GM19397 (cell line): ENCODE results near the gene LAPTM5.
"Not testable (repeated sequence)": the region's sequence is repeated elsewhere in the genome, so short reads cannot be mapped to it uniquely, and the experiment has no call there.

ENCODE experiments used
- ATAC-seq: cut with Tn5 transposase; IDR thresholded peaks from one replicate; pipeline ENCODE4 v1.9.1; 2021; ENCODE audit warnings: mild to moderate bottlenecking, moderate library complexity; ENCODE audit not compliant: unreplicated experiment

LAPTM5 gene

GRCh38 chr1:30773722-30774358 lies 16.3 kb upstream of the LAPTM5 start:
- ATAC-seq, result no peak

DNA sequence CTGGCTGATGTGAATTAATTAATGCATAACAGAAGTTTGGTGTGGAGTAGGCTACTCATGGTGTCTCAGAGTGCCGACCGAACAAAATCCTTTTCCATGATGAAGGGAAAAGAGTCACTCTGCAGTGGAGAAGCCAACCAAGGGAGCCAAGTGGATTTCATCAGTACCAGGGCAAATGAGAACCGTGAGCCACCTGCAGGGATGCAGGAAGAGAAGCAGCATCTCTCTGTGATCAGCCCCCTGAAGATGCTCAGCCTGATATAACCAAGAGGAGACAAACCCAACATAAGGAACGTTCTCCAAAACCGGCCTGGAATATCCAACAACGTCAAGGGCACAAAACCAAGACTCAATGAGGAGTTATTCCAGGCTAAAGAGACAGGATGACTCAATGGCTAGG lies 13.4 kb upstream of the LAPTM5 start:
- no peak for ATAC-seq

- ATAC-seq, result no peak
Observed at GRCh38 chr1:30770150-30770549, 12.6 kb upstream of the LAPTM5 start.

DNA sequence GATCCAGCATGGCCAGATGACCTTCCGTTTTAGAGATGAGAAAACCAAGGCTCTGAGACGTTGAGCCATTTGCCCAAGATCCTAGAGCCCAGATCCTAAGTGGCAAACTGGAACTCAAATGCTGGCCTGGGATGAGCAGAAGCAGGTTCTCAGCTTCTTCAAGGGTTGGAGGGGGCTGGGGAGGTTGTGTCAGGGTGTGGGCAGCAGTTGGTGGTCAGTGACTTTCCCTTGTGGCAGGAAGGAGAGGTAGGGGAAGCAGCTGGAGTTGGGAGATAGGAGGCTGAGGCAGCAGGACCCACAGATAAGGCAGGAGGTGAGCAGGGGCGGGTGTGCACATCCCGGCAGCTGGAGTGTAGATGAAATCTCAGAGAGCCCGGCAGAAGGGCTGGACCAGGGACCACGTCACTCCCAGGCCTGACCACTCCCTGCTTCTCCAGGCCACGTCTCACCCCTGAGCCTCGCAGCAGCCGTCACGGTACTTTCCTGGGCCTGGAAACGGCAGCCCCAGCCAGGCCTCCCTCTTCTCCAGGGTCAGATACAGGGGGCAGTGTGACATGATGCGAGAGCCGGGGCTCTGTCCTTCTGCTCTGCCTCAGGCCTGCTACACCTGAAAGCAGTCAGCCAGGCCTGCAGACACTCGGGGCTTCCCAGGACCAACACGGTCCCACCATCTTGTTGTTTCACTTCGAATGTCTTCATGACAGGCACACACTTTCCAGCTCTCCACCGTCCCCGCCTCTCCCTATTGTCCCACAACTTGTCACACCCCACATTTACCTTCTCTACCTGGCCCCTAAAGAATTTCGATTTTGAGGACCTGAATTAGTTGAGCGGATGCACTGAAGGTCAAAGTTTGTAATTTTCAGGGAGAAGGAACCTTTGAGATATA lies 11.5 kb upstream of the LAPTM5 start:
- ATAC-seq, result no peak

DNA sequence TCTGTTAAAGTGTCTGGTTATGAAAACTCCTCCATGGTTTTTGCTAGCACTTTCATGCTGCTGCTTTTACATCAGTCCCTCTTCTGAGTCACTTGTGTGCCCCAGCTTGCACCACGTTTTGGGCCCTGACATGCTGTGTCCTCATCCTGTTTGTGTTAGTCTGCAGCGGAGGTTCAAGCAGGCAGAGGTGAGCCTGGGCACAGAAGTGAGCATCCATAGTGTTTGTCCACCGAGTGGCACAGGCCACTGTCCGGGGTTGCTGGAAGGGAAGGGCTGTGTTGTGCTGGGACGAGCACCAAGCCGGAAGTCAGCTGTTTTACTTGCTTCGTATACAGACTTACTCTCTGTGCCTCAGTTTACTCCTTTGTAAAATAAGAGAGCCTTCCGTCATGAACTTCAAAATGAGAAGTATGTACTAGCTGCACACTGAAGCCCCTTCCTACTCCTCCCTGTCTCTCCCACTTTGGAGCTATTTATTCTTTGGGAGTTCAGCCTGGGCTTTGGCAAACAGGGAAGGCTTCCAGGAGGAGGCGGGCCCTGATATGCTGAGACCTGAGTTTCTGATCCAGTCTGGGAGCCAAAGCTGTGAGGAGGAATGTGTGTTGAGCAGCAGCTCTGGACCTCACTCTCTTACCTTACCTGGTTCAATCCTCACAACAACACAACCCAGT lies 10.7 kb upstream of the LAPTM5 start:
- ATAC-seq, result no peak

GRCh38 chr1:30766948-30767347 lies 9.4 kb upstream of the LAPTM5 start:
- not testable (repeated sequence) for ATAC-seq

DNA sequence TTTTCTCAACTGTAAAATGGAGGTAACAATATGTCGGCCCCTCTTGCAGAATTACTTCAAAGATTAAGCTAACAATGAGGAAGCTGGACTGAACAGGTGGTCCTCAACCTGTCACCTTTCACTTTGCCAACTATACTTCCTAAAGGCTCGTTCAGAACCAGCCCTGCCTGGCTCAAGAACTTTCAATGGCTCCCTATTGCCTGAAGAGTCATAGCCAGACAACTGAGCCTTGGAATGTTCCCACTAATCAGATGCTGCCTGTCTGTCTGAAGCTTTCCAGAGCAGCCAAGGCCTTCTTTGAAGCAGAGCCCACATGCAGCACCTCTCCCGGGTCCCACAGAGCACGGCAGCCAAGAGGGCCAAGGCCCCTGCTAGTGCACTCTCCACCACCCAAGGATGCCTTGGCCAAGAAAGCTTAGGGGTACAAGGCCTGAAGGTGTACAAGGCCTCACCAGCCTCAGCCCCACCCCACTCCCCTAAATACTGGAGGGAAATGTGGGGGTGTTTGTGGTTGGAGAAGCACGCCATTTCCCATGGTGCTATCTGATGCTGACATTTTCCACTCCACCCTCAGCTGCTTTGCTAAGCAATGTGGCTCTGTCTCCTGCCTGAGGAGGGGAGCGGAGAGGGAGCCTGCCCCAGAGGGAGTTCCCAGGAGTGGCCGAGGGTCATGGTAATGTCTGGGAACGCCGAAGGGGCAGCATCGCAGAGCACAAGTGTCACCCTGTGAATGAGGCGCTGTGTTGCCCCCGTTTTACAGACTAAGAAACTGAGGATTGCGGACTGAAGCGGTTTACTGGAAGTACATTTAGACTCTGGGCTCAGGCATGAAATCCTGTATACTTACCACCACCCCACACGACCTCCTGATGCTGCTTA lies 8.2 kb upstream of the LAPTM5 start:
- ATAC-seq, result no peak

DNA sequence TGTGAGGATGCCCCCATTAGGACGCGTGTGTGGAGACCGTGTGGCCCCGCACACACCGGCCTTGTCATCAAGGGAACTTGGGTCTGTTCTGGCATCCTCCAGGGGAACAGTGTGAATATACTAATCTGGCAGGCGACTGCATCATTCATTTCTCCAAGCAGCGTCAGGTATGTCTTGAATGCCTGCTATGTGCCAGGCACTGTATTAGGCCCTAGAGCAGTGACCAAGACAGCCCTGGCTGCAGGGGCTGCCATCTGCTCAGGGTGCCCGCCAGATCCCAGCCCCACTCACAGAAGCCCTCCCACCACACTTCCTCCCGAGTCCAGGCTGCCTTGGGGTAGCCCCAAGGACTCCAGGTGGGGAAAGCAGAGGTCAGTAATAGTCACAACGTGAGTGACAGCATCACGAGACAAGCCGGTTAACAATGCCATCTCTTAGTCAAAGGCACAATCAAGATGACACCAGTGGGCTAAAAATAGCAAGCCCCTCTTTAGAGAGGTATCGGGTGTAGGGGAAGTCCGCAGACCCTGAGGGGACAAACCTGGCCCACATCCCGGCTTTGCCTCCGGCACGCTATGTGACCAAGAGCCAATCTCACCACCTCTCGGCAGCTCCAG lies 7.5 kb upstream of the LAPTM5 start:
- ATAC-seq, result peak; percentile 48

- ATAC-seq, result no peak
Observed at GRCh38 chr1:30764396-30764795, 6.8 kb upstream of the LAPTM5 start.

DNA sequence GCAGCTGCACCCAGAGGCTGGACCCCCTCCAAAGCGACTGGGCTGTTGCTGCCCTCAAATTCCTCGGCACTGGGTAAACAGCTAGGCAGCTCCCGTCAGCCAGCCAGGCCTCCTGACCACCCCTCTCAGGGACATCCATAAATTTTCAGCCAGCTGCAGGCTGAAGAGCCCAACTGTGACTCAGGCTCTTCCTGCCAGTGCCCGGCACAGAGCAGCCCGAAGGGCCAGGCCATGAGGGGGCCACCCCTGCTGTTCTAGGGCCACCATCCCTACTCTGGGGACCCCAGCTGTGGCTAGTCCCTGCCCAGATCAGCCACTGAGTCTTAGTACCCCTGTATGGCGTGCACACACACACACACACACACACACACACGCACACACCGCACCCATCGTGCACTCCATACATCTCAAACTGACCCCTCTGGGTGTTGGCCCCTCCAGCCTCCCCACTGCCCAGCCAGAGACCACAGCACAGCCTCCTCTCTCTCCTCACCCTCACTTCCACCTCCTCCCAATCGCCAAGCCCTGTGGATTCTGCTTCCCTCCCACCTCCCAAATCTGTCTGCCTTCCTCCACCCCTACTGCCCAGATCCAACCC lies 6.2 kb upstream of the LAPTM5 start:
- no peak for ATAC-seq

- ATAC-seq, result no peak
Observed at GRCh38 chr1:30762930-30763650, 5.5 kb upstream of the LAPTM5 start.

DNA sequence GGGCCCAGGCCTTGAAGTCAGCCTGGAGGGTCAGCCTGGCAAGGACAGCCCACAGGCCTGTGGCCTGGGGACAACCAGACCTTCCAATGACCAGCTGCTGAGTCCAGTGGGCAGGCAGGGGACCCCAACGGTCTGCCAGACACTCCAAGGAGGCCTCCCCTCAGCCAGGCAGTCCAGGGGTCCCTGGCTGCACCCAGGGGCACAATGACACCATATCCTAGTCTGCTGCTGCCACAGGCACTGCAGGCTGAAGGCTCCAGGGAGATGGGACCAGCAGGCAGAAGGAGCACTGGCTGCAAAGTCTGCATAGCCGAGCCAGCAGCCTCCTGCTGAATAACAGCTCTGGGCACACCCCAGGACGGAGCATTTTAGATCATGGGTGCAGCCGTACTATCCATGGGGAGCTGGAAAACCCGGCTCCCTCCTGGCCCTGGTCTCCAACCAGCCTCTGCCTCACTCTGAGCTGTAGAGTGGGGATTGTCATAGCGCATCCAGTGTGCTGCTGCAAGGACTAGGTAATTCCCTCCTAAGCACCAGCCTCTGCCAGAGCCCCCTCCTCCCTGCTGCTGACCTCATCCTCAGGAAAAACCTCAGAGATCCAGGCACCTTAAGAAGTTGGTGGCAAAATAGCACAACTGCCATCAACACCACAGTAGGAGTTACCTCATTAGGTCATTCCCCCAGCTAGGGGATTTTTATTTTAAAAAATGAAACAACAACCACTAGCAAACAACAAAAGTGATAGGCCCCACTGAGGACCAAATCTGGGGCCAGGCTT lies 4.8 kb upstream of the LAPTM5 start:
- no peak for ATAC-seq

DNA sequence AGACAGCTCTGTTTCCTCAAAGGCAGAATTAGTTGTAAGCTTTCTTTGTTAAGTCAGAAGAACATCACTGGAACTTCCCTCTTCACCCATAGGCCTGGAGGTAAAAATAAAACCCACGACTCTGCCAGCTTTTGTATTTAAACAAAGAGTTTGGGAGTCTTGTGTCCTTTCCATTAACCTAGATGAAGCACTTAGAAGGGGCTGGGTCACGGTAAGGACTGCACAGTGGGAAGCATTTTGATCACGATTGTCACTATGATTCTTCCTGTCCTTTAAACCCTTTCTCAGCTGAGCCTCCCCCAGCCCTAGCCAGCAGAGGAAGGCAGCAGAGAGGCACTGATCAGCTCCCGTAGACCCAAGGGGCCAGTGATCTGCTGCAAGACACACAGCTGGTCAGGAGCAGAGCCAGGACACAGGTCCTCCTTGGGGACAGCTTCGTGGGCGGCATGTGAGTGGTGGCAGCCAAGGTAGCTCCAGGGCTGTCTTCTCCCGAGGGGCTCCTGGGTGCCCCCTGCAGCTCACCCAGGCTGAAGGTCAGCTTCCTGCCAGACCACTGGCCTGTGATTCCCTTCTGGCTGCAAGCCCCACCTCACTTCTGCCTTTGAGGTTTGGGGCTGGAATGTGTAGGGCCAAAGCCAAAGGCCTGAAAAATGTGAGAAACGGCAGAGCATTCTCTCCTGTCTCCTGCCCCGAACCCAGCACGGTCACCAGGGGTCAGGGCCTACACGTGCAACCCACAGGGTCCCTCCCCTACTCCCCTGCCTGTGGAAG lies 4.0 kb upstream of the LAPTM5 start:
- ATAC-seq, result no peak

GRCh38 chr1:30760596-30761324 lies 3.2 kb upstream of the LAPTM5 start:
- ATAC-seq, result no peak

DNA sequence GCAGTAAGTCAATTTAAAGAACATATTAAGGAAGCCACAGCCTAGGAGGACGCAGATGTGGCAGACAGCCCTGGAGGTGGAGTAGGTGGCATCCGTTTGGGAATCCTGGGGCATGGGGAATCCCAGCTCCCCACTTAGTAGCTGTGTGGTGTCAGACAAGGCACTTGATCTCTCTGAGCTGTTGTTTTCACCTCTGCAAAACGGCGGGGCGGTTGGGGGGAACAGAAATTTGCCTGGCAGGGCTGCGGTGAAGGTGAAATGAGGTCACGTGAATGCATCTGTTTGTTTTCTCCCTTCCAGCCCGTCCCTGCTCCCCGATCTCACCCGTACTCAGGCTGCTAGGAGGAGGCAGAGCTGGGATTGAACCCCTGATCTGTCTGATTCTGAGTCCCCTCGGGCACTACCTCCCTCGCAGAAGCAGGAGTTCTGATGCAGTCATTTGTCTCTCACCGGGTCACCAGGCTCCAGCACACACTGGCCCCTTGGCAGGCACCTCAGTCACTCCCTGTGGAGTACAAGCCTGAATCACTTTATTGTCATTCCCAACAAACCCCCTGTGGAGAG lies 2.2 kb upstream of the LAPTM5 start:
- no peak for ATAC-seq

GRCh38 chr1:30758785-30759380 lies 1.3 kb upstream of the LAPTM5 start:
- ATAC-seq, result no peak
